HFFc6 (cell line): ENCODE data around the gene HGF. TPM values are rescaled to one million over a fixed set of nuclear protein-coding genes. Genes with fewer than 3 reads are reported as not detected.
"Not testable (repeated sequence)": the region's sequence is repeated elsewhere in the genome, so short reads cannot be mapped to it uniquely, and the experiment has no call there.

Source experiments
- DNase-seq: peaks from one replicate; pipeline ENCODE4 v3.0.0-alpha.2; 2018
- H3K27ac Mint-ChIP-seq: 2 replicates; pipeline ENCODE4 v1.8.0; 2020; ENCODE audit warnings: mild to moderate bottlenecking, mixed read lengths
- H3K27me3 Mint-ChIP-seq: 2 replicates; pipeline ENCODE4 v1.8.0; 2021; ENCODE audit warnings: mild to moderate bottlenecking, moderate library complexity, mixed read lengths; ENCODE audit not compliant: insufficient read depth
- H3K36me3 Mint-ChIP-seq: 2 replicates; pipeline ENCODE4 v1.8.0; 2021; ENCODE audit warnings: low read depth, mixed read lengths
- H3K4me1 Mint-ChIP-seq: 2 replicates; pipeline ENCODE4 v1.8.0; 2020; ENCODE audit warnings: low read depth, mixed read lengths
- H3K4me3 Mint-ChIP-seq: 2 replicates; pipeline ENCODE4 v1.8.0; 2020; ENCODE audit warnings: mild to moderate bottlenecking, moderate library complexity, mixed read lengths
- H3K9me3 Mint-ChIP-seq: 2 replicates; pipeline ENCODE4 v1.8.0; 2020; ENCODE audit warnings: mild to moderate bottlenecking, mixed read lengths
- long read RNA-seq: library from polyadenylated mRNA; unstranded; transcript quantifications from one replicate; pipeline ENCODE4 v2.0.0, GENCODE V29; 2019
- total RNA-seq, 6 experiments: library from RNA; stranded (reverse); fragmentation: NEBNext Ultra II Directional; extraction: Animal tissue kit (Norgen Biotek cat#: 25700); gene quantifications; 2 replicates in 1 of 6; 3 replicates in 5 of 6; pipeline ENCODE4 v1.2.3, GENCODE V29; 2021
- TF ChIP-seq, protein P1 (sequence below): fragments of 200-600 bp; sonication (generic); IDR thresholded peaks from 2 replicates; pipeline ENCODE4 v1.5.0; 2021; ENCODE audit warnings: antibody characterized with exemption, mild to moderate bottlenecking

The HGF gene
- 1 to 10 TPM in 4 of 6 experiments, under 1 TPM in 2; 0.78 to 5.6 (median 4.5) TPM for total RNA-seq
- long read RNA-seq, partial matches to known transcripts: 1 of 1 reads
- long read RNA-seq, other reads (novel, unspliced or antisense): 0 of 1 reads

- Mint-ChIP-seq H3K9me3 (no peaks in the 10 kb centered on the region), H3K4me1 (peaks cover 40% of the 10 kb centered on the region), H3K27me3 (no peaks in the 10 kb centered on the region), H3K4me3 (peak within 1 kb of the TSS; percentile 83), H3K36me3 (no peaks in the 10 kb centered on the region), H3K27ac (peak within 1 kb of the TSS; percentile 28)
- peak; percentile 64 for DNase-seq
- TF ChIP-seq, protein P1, sequence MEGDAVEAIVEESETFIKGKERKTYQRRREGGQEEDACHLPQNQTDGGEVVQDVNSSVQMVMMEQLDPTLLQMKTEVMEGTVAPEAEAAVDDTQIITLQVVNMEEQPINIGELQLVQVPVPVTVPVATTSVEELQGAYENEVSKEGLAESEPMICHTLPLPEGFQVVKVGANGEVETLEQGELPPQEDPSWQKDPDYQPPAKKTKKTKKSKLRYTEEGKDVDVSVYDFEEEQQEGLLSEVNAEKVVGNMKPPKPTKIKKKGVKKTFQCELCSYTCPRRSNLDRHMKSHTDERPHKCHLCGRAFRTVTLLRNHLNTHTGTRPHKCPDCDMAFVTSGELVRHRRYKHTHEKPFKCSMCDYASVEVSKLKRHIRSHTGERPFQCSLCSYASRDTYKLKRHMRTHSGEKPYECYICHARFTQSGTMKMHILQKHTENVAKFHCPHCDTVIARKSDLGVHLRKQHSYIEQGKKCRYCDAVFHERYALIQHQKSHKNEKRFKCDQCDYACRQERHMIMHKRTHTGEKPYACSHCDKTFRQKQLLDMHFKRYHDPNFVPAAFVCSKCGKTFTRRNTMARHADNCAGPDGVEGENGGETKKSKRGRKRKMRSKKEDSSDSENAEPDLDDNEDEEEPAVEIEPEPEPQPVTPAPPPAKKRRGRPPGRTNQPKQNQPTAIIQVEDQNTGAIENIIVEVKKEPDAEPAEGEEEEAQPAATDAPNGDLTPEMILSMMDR: peak; percentile 42; the same call in 1 of the 2 replicates
These were observed at the start of gene HGF for GRCh38 chr7:81769891-81770727. TSS of gene HGF (minus strand) at chr7:81770047. CDS start at chr7:81769971, 76 bp downstream.

DNA sequence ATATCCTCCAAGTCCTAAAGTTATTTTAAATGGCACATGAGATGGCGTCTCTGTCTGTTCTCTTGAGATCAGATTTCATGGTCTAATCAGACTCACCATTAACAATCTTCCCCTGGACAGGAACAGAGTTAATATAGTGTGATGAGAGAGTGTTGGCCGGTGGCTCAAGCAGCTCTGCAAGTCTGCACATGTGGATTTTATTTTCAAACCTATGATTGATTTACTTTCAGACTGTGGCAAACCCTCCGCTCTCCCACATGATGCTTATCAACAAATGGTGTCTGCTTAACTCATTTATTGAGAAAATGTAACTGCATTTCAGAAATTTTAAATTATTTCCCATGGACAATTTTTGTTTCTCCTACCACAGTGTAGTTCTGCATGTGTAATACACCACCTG lies 46.5 kb upstream of the HGF start:
- no peaks in the 10 kb centered on the region for H3K36me3 Mint-ChIP-seq
- H3K4me3 Mint-ChIP-seq: no peak overlapping the region
- no peaks in the 10 kb centered on the region; the same call in 1 of the 2 replicates for H3K27me3 Mint-ChIP-seq
- no peaks in the 10 kb centered on the region for H3K9me3 Mint-ChIP-seq
- DNase-seq: no peak
- H3K4me1 Mint-ChIP-seq: no peaks in the 10 kb centered on the region
- TF ChIP-seq, protein P1: no peak
- H3K27ac Mint-ChIP-seq: no peak overlapping the region

- H3K27me3 Mint-ChIP-seq, H3K4me1 Mint-ChIP-seq, H3K27ac Mint-ChIP-seq, H3K9me3 Mint-ChIP-seq, DNase-seq, H3K36me3 Mint-ChIP-seq, H3K4me3 Mint-ChIP-seq: not testable (repeated sequence)
These were observed 43.1 kb upstream of the HGF start for GRCh38 chr7:81812866-81813476.

DNA sequence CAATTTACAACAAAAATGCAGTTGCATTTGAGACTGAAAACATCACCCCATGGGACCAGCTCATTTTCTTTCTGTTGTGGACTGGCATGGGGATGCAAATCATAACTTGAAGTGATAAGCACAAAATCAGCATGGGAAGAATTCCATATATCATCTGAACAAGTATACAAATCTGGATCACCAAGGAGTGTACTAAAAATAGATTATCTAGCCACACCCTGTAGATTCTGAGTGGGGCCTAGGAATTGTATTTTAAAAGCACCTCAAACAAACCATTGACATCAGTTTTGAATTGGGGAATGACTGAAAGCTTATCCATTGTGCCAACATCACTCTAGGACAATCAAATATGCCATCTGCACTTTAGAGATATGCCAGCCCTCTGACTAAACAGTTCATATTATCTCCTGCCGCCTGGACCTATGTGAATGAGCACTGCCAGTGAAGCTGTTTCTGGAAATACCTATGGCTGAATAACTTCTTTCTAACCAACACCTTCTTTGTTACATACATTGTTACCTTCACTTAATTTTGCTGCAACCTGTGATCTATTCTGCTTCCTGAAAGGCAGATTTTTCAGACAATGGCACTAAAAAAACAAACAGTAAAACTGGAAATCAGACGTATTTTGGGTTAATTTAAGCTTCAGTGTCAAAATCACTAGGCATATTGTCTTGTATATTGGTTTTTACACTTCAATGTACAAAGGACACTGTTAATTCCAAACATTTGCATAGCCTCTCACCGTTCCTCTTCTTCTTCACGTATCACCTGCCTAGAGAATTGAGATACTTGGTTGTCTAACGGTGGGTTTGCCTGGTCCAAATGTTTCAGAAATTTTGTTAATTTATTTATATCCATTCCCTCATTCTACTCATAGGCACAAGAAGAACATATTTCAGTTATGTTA lies 42.4 kb upstream of the HGF start:
- no peak overlapping the region for H3K27ac Mint-ChIP-seq
- H3K27me3 Mint-ChIP-seq: no peaks in the 10 kb centered on the region; the same call in 1 of the 2 replicates
- no peak for DNase-seq
- no peaks in the 10 kb centered on the region for H3K4me1 Mint-ChIP-seq
- H3K36me3 Mint-ChIP-seq: no peaks in the 10 kb centered on the region
- H3K9me3 Mint-ChIP-seq: no peaks in the 10 kb centered on the region
- no peak overlapping the region for H3K4me3 Mint-ChIP-seq
- TF ChIP-seq, protein P1: no peak

DNA sequence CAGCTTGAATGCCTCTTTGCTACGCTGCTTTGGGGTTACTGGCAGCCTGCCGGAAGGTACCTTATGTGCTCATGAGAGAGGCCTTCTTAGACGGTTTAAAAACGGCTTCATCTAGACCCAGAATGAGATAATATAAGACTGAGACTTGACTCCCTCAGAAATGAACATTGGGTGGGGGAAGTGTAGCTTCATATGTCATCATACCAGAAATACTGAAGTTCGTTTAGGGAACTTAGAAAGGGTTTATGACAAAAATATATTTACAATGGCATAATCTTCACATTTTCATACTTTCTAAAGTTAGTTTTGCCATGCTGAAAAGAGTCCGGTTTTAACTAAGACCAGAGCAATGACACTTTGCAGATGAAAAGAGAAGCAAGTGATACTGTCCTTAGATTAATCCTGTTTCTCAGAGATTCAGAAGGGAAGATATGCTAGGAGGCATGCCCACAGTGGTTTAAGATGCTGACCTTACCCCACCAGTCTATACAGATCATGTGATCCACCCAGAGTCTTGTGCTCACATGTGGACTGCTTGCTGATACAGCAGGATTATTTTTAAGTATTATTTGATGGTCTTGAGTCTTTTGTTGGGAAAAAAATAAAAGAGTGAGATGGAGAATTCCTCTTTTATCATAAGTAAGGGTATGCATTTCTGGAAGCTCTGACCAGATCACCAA lies 40.8 kb upstream of the HGF start:
- no peaks in the 10 kb centered on the region for H3K36me3 Mint-ChIP-seq
- no peaks in the 10 kb centered on the region; the same call in 1 of the 2 replicates for H3K27me3 Mint-ChIP-seq
- no peaks in the 10 kb centered on the region for H3K4me1 Mint-ChIP-seq
- no peak overlapping the region for H3K4me3 Mint-ChIP-seq
- DNase-seq: no peak
- TF ChIP-seq, protein P1: no peak
- no peaks in the 10 kb centered on the region for H3K9me3 Mint-ChIP-seq
- no peak overlapping the region for H3K27ac Mint-ChIP-seq

DNA sequence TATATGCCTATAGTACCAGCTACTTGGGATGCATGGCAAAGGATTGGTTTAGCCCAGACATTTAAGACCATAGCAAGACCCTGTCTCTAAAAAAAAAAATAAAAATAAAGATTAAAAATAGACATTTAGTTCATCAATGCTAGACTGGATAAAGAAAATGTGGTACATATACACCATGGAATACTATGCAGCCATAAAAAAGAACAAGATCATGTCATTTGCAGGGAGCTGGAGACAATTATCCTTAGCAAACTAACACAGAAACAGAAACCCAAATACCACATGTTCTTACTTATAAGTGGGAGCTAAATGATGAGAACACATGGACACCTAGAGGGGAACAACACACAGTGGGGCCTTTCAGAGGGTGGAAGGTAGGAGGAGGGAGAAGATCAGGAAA lies 38.5 kb upstream of the HGF start:
- DNase-seq, H3K9me3 Mint-ChIP-seq, H3K27me3 Mint-ChIP-seq, H3K36me3 Mint-ChIP-seq, H3K4me3 Mint-ChIP-seq, H3K27ac Mint-ChIP-seq, H3K4me1 Mint-ChIP-seq: not testable (repeated sequence)
